K562 (cell line): ENCODE data around the gene PIP4K2C. TPM values are rescaled to one million over a fixed set of nuclear protein-coding genes. Genes with fewer than 3 reads are reported as not detected.

Experiments
- ARID2 ChIP-seq: fragments of 450-650 bp; IDR thresholded peaks from 2 replicates; pipeline ENCODE4 v1.6.1; 2017; ENCODE audit warnings: antibody characterized with exemption, mild to moderate bottlenecking
- BRCA1 ChIP-seq, 2 experiments: fragments of 450-650 bp in 1 of 2; sonication (generic) in 1 of 2; formaldehyde crosslinking in 1 of 2; IDR thresholded peaks; 2 replicates each; pipeline versions ENCODE4 v1.5.0 to v1.6.1; 2017 to 2020; ENCODE audit warnings: mild to moderate bottlenecking in 1 of 2, missing genetic modification reagents in 1 of 2
- CTBP1 ChIP-seq: fragments of 450-650 bp; IDR thresholded peaks from 2 replicates; pipeline ENCODE4 v1.6.1; 2016; ENCODE audit warnings: borderline replicate concordance
- CXXC5 ChIP-seq: fragments of 250-450 bp; sonication (Bioruptor Pico); IDR thresholded peaks from 2 replicates; pipeline ENCODE4 v1.8.0; 2022; ENCODE audit warnings: inconsistent platforms, mild to moderate bottlenecking, moderate library complexity
- ESRRA ChIP-seq: fragments of 450-650 bp; IDR thresholded peaks from 2 replicates; pipeline ENCODE4 v1.6.1; 2014; ENCODE audit warnings: low read depth, mild to moderate bottlenecking, moderate library complexity, borderline replicate concordance
- ETV5 ChIP-seq: sonication (generic); formaldehyde crosslinking; IDR thresholded peaks from 2 replicates; pipeline ENCODE4 v1.4.0; 2020; ENCODE audit warnings: low read depth, mild to moderate bottlenecking, missing genetic modification reagents
- L3MBTL2 ChIP-seq: fragments of 450-650 bp; IDR thresholded peaks from 2 replicates; pipeline ENCODE4 v1.6.1; 2016; ENCODE audit warnings: mild to moderate bottlenecking, moderate library complexity
- PHB ChIP-seq: fragments of 250-450 bp; sonication (Bioruptor Pico); IDR thresholded peaks from 2 replicates; pipeline ENCODE4 v1.5.0; 2021
- POLR2B ChIP-seq: fragments of 450-650 bp; IDR thresholded peaks from 2 replicates; pipeline ENCODE4 v1.6.1; 2018; ENCODE audit warnings: low read depth; ENCODE audit not compliant: partially characterized antibody
- PPARD ChIP-seq: fragments of 250-450 bp; sonication (Bioruptor Pico); IDR thresholded peaks from 2 replicates; pipeline ENCODE4 v1.8.0; 2022; ENCODE audit warnings: inconsistent platforms, mild to moderate bottlenecking, moderate library complexity
- RBBP5 ChIP-seq: fragments of 200-600 bp; sonication (generic); IDR thresholded peaks from 2 replicates; pipeline ENCODE4 v1.6.1; 2012; ENCODE audit warnings: borderline replicate concordance, mild to moderate bottlenecking, low read length, control low read depth, inconsistent platforms; ENCODE audit not compliant: insufficient read depth, poor library complexity, severe bottlenecking
- SMAD4 ChIP-seq: fragments of 250-450 bp; sonication (Bioruptor Pico); conservative IDR thresholded peaks from 2 replicates; pipeline ENCODE4 v1.8.0; 2021; ENCODE audit warnings: inconsistent platforms, mild to moderate bottlenecking, moderate library complexity
- SRF ChIP-seq, 2 experiments: fragments of 250-450, 450-650 bp in 1 of 2; sonication (Bioruptor Pico) in 1 of 2; sonication (generic) in 1 of 2; formaldehyde crosslinking; IDR thresholded peaks; 2 replicates each; pipeline versions ENCODE4 v1.5.0 to v1.5.1; 2020 to 2022; ENCODE audit warnings: mild to moderate bottlenecking in 1 of 2, missing genetic modification reagents in 1 of 2
- TAF1 ChIP-seq: IDR thresholded peaks from 2 replicates; pipeline ENCODE4 v1.6.1; 2011; ENCODE audit warnings: mild to moderate bottlenecking, low read length, moderate library complexity; ENCODE audit not compliant: insufficient read depth, control insufficient read depth, severe bottlenecking; ENCODE audit errors: extremely low read depth
- U2AF1 ChIP-seq: fragments of 200-400 bp; formaldehyde crosslinking; optimal IDR thresholded peaks from 2 replicates; pipeline ENCODE3; 2017; ENCODE audit warnings: mild to moderate bottlenecking, low read depth, low read length, moderate library complexity
- XRCC3 ChIP-seq: fragments of 450-650 bp; IDR thresholded peaks from 2 replicates; pipeline ENCODE4 v1.6.1; 2017; ENCODE audit warnings: mild to moderate bottlenecking, moderate library complexity
- ZBTB17 ChIP-seq: fragments of 450-650 bp; formaldehyde crosslinking; IDR thresholded peaks from 2 replicates; pipeline ENCODE4 v1.4.0; 2020; ENCODE audit warnings: mild to moderate bottlenecking
- ZKSCAN8 ChIP-seq: fragments of 200-800 bp; sonication (Bioruptor generic); IDR thresholded peaks from 2 replicates; pipeline ENCODE4 v1.6.1; 2016; ENCODE audit warnings: missing genetic modification characterization, missing compliant biosample characterization
- ZNF830 ChIP-seq: fragments of 250-450 bp; sonication (Bioruptor Pico); IDR thresholded peaks from 2 replicates; pipeline ENCODE4 v1.5.0; 2021; ENCODE audit warnings: mild to moderate bottlenecking
- polyA plus RNA-seq, 8 experiments: library from polyadenylated mRNA; depleted of rRNA in 4 of 8; stranded (reverse) in 5 of 8; unstranded in 3 of 8; fragments of >200 nt; fragmentation: Nextera tagmentation in 2 of 8; fragmentation: Illumina TruSeq in 1 of 8; extraction: Ambion mirVana in 2 of 8; extraction: Trizol in 1 of 8; gene quantifications; 2 replicates each; pipeline versions ENCODE4 v1.2.1 to v1.2.3, GENCODE V29; 2011 to 2014; ENCODE audit warnings: inconsistent platforms in 1 of 8, missing spikeins in 1 of 8
- total RNA-seq, 7 experiments: library from RNA; depleted of rRNA in 6 of 7; stranded (reverse); fragments of >200 nt in 6 of 7; fragmentation: Illumina TruSeq in 2 of 7; extraction: Trizol in 2 of 7; gene quantifications; 2 replicates each; pipeline versions ENCODE4 v1.2.1 to v1.2.3, GENCODE V29; 2011 to 2021; ENCODE audit warnings: low replicate concordance in 1 of 7
- TF ChIP-seq, protein P1 (sequence below): conservative IDR thresholded peaks from 2 replicates; pipeline ENCODE4 v1.6.1; 2011; ENCODE audit warnings: low read depth, mild to moderate bottlenecking, low read length; ENCODE audit not compliant: control insufficient read depth
- TF ChIP-seq, protein P2 (sequence below): fragments of 150-350 bp; IDR thresholded peaks from 2 replicates; pipeline ENCODE4 v1.6.1; 2014; ENCODE audit warnings: low read depth, mild to moderate bottlenecking, low read length, borderline replicate concordance
- TF ChIP-seq, protein P3 (sequence below): sonication (generic); formaldehyde crosslinking; IDR thresholded peaks from 2 replicates; pipeline ENCODE4 v1.8.1; 2023; ENCODE audit warnings: mild to moderate bottlenecking, missing genetic modification reagents, moderate library complexity

PIP4K2C gene
- total and polyA plus RNA-seq, 9 of the 15 experiments (the other 6 are each of a cell fraction or from before 2014, with no cell fraction given): 9.0 to 41.4 (median 18.3) TPM

DNA sequence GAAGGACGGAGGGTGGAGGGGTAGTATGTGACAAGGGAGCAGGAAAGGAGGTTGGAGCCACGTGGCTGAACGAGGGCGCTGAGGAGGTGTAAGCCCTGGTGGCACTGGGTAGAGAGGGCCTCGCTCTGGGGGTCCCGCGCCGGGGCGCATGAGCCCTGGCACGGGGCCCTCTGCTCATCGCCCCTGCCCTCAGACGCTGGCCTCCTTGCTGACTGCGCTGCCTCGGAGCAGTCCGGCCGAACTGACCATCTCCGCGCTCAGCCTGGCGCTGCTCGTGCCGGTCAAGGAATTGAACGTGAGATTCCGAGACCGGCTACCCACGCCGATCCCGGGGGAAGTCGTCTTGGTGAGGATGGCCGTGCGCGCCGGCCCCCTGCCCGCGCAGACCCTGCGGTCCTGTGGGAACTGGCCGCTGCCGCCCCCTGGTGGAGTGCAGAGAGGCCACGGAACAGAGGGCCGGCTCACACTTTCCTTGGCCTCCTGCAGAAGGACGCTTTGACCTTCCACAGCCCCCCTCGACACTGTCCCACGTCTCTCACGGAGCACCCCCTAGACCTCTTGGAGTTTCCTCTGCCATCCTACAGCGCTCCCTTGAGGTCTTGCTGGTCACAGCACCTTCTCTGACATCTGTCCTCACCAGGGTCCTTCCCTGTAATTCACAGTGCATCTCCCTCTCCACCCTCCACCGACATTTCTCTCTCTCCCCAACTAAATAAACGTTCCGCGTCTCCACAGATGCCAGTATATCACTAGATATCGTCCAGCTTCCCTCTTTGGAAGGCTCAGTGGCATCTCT lies 30.7 kb downstream of the PIP4K2C start (continued):
- TF ChIP-seq ARID2 (peak; percentile 87), CTBP1 (peak; percentile 47; the same call in 1 of the 2 replicates), SMAD4 (CRISPR knock-in tag) (0 out of 2 replicates have a peak, but pooled peaks have one; percentile 60), BRCA1 (IDR thresholded peaks at IDR 0.05) (no peak), BRCA1 (CRISPR knock-in tag; IDR thresholded peaks at IDR 0.05) (no peak), RBBP5 (no peak), PPARD (no peak), ESRRA (peak; percentile 93), L3MBTL2 (peak; percentile 54; the same call in 1 of the 2 replicates), SRF (CRISPR knock-in tag; IDR thresholded peaks at IDR 0.05) (peak in 1 of 2 experiments; percentile 41; a peak in 1 of 4 replicates), XRCC3 (no peak), ETV5 (CRISPR knock-in tag) (peak; percentile 63; the same call in 1 of the 2 replicates), PHB (no peak), CXXC5 (CRISPR knock-in tag) (peak; percentile 70; the same call in 1 of the 2 replicates), ZNF830 (CRISPR knock-in tag) (peak; percentile 38; the same call in 1 of the 2 replicates), TAF1 (peak; percentile 8), ZBTB17 (CRISPR knock-in tag) (peak; percentile 46; the same call in 1 of the 2 replicates), U2AF1 (no peak), ZKSCAN8 (CRISPR knock-in tag) (no peak), POLR2B (no peak)
- TF ChIP-seq, protein P1, sequence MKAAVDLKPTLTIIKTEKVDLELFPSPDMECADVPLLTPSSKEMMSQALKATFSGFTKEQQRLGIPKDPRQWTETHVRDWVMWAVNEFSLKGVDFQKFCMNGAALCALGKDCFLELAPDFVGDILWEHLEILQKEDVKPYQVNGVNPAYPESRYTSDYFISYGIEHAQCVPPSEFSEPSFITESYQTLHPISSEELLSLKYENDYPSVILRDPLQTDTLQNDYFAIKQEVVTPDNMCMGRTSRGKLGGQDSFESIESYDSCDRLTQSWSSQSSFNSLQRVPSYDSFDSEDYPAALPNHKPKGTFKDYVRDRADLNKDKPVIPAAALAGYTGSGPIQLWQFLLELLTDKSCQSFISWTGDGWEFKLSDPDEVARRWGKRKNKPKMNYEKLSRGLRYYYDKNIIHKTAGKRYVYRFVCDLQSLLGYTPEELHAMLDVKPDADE: 0 out of 2 replicates have a peak, but pooled peaks have one; percentile 59
- TF ChIP-seq, protein P2, sequence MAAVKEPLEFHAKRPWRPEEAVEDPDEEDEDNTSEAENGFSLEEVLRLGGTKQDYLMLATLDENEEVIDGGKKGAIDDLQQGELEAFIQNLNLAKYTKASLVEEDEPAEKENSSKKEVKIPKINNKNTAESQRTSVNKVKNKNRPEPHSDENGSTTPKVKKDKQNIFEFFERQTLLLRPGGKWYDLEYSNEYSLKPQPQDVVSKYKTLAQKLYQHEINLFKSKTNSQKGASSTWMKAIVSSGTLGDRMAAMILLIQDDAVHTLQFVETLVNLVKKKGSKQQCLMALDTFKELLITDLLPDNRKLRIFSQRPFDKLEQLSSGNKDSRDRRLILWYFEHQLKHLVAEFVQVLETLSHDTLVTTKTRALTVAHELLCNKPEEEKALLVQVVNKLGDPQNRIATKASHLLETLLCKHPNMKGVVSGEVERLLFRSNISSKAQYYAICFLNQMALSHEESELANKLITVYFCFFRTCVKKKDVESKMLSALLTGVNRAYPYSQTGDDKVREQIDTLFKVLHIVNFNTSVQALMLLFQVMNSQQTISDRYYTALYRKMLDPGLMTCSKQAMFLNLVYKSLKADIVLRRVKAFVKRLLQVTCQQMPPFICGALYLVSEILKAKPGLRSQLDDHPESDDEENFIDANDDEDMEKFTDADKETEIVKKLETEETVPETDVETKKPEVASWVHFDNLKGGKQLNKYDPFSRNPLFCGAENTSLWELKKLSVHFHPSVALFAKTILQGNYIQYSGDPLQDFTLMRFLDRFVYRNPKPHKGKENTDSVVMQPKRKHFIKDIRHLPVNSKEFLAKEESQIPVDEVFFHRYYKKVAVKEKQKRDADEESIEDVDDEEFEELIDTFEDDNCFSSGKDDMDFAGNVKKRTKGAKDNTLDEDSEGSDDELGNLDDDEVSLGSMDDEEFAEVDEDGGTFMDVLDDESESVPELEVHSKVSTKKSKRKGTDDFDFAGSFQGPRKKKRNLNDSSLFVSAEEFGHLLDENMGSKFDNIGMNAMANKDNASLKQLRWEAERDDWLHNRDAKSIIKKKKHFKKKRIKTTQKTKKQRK: no peak
- TF ChIP-seq, protein P3, sequence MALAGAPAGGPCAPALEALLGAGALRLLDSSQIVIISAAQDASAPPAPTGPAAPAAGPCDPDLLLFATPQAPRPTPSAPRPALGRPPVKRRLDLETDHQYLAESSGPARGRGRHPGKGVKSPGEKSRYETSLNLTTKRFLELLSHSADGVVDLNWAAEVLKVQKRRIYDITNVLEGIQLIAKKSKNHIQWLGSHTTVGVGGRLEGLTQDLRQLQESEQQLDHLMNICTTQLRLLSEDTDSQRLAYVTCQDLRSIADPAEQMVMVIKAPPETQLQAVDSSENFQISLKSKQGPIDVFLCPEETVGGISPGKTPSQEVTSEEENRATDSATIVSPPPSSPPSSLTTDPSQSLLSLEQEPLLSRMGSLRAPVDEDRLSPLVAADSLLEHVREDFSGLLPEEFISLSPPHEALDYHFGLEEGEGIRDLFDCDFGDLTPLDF (CRISPR knock-in tag): peak; percentile 48; the same call in 1 of the 2 replicates
